Liver (tissue), 9 donors: Measurements from ENCODE around the gene SHCBP1. TPM values are rescaled to one million over a fixed set of nuclear protein-coding genes. Genes with fewer than 3 reads are reported as not detected.

Experiments used
- DNase-seq: peaks from one replicate; pipeline ENCODE4 v3.0.0-alpha.2; 2017; ENCODE audit warnings: low spot score
- H3K27ac ChIP-seq, 2 donors: one replicate each; pipeline ENCODE4 v1.7.0; 2013; ENCODE audit warnings: inconsistent platforms in 2 of 2, low read length in 2 of 2, control low read depth in 1 of 2, low read depth in 1 of 2, mild to moderate bottlenecking in 1 of 2
- H3K27me3 ChIP-seq, 4 donors: one replicate each; pipeline versions ENCODE4 v1.6.1 to v1.7.0; 2013; ENCODE audit warnings: low read length in 3 of 4, inconsistent platforms in 1 of 4, mild to moderate bottlenecking in 1 of 4, moderate library complexity in 1 of 4; ENCODE audit not compliant: control insufficient read depth in 4 of 4, insufficient read depth in 4 of 4
- H3K36me3 ChIP-seq, 4 donors: one replicate each; pipeline versions ENCODE4 v1.6.1 to v1.7.0; 2013; ENCODE audit warnings: low read length in 3 of 4, mild to moderate bottlenecking in 3 of 4, low read depth in 1 of 4, moderate library complexity in 1 of 4; ENCODE audit not compliant: control insufficient read depth in 4 of 4, insufficient read depth in 3 of 4
- H3K4me1 ChIP-seq, 4 donors: one replicate each; pipeline versions ENCODE4 v1.6.1 to v1.7.0; 2013; ENCODE audit warnings: low read length in 3 of 4, mild to moderate bottlenecking in 3 of 4, moderate library complexity in 1 of 4; ENCODE audit not compliant: control insufficient read depth in 4 of 4, insufficient read depth in 4 of 4
- H3K4me3 ChIP-seq, 3 donors: one replicate each; pipeline versions ENCODE4 v1.6.1 to v1.7.0; 2013; ENCODE audit warnings: low read length in 3 of 3, control low read depth in 1 of 3, low read depth in 1 of 3, mild to moderate bottlenecking in 1 of 3
- H3K9ac ChIP-seq, 2 donors: one replicate each; pipeline ENCODE4 v1.7.0; 2013; ENCODE audit warnings: low read length in 2 of 2, mild to moderate bottlenecking in 2 of 2, moderate library complexity in 2 of 2, control low read depth in 1 of 2, low read depth in 1 of 2
- H3K9me3 ChIP-seq, 4 donors: one replicate each; pipeline versions ENCODE4 v1.6.1 to v1.7.0; 2013; ENCODE audit warnings: low read length in 3 of 4; ENCODE audit not compliant: control insufficient read depth in 4 of 4
- EGR1 ChIP-seq, 2 donors: IDR thresholded peaks; 2 replicates each; pipeline ENCODE4 v1.6.1; 2016 to 2018; ENCODE audit warnings: antibody characterized with exemption in 2 of 2, low read depth in 2 of 2
- FOXA2 ChIP-seq: IDR thresholded peaks from 2 replicates; pipeline ENCODE4 v1.6.1; 2016; ENCODE audit warnings: antibody characterized with exemption
- GABPA ChIP-seq, 2 donors: IDR thresholded peaks in 1 of 2; conservative IDR thresholded peaks in 1 of 2; 2 replicates each; pipeline ENCODE4 v1.6.1; 2016; ENCODE audit warnings: antibody characterized with exemption in 2 of 2, mild to moderate bottlenecking in 1 of 2, moderate library complexity in 1 of 2
- NR2F2 ChIP-seq: IDR thresholded peaks from 2 replicates; pipeline ENCODE4 v1.6.1; 2016; ENCODE audit warnings: antibody characterized with exemption
- RXRA ChIP-seq, 2 donors: IDR thresholded peaks; 2 replicates each; pipeline ENCODE4 v1.6.1; 2017 to 2018; ENCODE audit warnings: antibody characterized with exemption in 2 of 2, mild to moderate bottlenecking in 1 of 2
- TAF1 ChIP-seq: conservative IDR thresholded peaks from 2 replicates; pipeline ENCODE4 v1.6.1; 2016; ENCODE audit warnings: antibody characterized with exemption, mild to moderate bottlenecking
- WGBS: extraction: QIAGEN DNeasy Blood & Tissue Kit; methylation state at CpG from one replicate; pipeline ENCODE4 v1.1.7; 2013; 5-methylcytosine and 5-hydroxymethylcytosine counted together
- polyA plus RNA-seq, 2 donors: library from polyadenylated mRNA; stranded (reverse) in 1 of 2; unstranded in 1 of 2; fragments of 200-250 nt in 1 of 2; fragments of >200 nt in 1 of 2; fragmentation: Nextera tagmentation in 1 of 2; extraction: Ambion mirVana in 1 of 2; gene quantifications; one replicate each; pipeline versions ENCODE4 v1.2.1 to v1.2.3, GENCODE V29; 2013 to 2015
- total RNA-seq, 2 donors: library from RNA; depleted of rRNA; stranded (reverse); fragments of >200 nt; gene quantifications; one replicate each; pipeline ENCODE4 v1.2.3, GENCODE V29; 2014
- TF ChIP-seq, protein P1 (sequence below): IDR thresholded peaks from 2 replicates; pipeline ENCODE4 v1.6.1; 2016; ENCODE audit warnings: antibody characterized with exemption, mild to moderate bottlenecking
- TF ChIP-seq, protein P2 (sequence below): IDR thresholded peaks from 2 replicates; pipeline ENCODE4 v1.6.1; 2016; ENCODE audit warnings: antibody characterized with exemption
- TF ChIP-seq, protein P3 (sequence below): IDR thresholded peaks from 2 replicates; pipeline ENCODE4 v1.6.1; 2016; ENCODE audit warnings: antibody characterized with exemption
- donor health status: healthy.
- donor health status: healthy.
- donor health status: healthy.
- donor health status: healthy.
- donor health status: healthy.

The SHCBP1 gene
- total and polyA plus RNA-seq, 4 donors: 0.25 to 21.2 (median 0.47) TPM

DNA sequence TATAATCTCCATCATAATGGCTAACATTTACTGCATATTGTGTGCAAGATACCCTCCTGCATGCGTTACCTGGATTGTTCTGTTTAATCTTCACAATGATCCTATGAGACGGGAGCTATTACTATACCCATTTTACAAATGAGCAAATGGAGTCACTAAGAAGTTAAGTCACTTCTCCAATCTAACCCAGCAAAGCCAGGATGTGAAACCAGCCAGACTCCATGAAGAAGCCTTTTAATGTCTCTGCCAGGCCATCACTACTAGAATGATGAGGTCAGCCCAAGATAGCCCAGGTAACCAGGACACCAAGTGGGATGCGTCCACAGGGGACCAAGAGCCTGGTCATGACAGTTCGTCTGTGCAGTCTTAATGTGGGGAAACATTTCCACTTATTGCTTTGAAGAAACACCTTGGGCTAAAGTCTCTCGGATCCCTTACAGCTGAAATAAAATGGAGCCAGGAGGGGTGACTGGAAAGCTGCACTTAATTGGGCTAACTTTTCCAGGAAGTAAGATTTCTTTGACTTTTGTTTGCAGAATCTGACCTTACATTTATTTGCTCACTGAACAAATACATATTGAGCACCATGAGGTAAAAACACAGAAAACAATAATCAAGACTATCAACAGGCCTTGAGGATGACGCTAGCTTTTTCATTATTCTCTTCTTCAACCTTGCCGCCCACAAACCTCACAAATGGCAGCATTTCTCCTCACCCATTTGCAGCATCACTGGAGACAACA is 926 bp upstream of the SHCBP1 start (continued):
- TF ChIP-seq, protein P1, sequence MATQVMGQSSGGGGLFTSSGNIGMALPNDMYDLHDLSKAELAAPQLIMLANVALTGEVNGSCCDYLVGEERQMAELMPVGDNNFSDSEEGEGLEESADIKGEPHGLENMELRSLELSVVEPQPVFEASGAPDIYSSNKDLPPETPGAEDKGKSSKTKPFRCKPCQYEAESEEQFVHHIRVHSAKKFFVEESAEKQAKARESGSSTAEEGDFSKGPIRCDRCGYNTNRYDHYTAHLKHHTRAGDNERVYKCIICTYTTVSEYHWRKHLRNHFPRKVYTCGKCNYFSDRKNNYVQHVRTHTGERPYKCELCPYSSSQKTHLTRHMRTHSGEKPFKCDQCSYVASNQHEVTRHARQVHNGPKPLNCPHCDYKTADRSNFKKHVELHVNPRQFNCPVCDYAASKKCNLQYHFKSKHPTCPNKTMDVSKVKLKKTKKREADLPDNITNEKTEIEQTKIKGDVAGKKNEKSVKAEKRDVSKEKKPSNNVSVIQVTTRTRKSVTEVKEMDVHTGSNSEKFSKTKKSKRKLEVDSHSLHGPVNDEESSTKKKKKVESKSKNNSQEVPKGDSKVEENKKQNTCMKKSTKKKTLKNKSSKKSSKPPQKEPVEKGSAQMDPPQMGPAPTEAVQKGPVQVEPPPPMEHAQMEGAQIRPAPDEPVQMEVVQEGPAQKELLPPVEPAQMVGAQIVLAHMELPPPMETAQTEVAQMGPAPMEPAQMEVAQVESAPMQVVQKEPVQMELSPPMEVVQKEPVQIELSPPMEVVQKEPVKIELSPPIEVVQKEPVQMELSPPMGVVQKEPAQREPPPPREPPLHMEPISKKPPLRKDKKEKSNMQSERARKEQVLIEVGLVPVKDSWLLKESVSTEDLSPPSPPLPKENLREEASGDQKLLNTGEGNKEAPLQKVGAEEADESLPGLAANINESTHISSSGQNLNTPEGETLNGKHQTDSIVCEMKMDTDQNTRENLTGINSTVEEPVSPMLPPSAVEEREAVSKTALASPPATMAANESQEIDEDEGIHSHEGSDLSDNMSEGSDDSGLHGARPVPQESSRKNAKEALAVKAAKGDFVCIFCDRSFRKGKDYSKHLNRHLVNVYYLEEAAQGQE: no peak
- TF ChIP-seq GABPA (IDR thresholded peaks at IDR 0.05 in 1 of 2, conservative IDR thresholded peaks at IDR 0.05 in 1 of 2): no peak
- TF ChIP-seq, protein P2, sequence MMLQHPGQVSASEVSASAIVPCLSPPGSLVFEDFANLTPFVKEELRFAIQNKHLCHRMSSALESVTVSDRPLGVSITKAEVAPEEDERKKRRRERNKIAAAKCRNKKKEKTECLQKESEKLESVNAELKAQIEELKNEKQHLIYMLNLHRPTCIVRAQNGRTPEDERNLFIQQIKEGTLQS: no peak

DNA sequence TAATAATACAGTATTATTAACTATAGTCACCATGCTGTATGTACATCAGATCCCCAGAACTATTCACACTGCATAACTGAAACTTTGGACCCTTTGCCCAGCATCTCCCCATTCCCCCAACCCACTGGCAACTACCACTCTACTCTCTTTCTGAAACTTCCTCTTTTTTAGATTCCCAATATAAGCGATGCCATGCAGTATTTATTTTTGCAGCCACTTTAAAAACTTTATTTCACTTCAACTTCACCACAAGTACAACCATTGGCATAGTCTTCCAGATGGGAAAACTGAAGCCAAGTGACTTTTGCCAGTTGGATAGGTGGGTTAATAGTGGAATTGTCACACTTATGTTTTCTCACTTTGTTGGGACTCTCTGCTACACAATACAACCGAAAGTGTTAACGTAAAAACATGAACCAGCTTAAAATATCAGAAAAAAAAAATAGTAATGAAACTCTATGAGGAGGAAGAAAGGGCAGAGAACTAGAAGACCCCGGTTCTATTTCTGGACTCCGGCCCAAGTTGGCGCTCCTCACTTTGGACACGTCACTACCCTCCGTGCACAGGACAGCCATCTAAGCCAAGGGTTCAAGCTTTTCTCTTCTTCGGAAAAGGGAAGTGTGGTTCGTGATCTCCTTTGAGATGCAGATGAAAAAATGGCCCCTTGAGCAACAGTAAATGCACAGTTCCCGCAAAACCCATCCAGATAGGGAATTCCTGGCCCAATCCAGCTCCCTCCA is 743 bp downstream of the SHCBP1 start:
- peak overlapping the region in 2 of 3 donors; percentile 37 to 56 for H3K4me3 ChIP-seq
- 10% methylated on average over 11 of the region's 11 CpGs for WGBS
- DNase-seq: no peak
- H3K4me1 ChIP-seq: peaks cover 5 to 11% (median 6%) of the 10 kb centered on the region in 4 donors
- TF ChIP-seq FOXA2: no peak
- TF ChIP-seq, protein P3, sequence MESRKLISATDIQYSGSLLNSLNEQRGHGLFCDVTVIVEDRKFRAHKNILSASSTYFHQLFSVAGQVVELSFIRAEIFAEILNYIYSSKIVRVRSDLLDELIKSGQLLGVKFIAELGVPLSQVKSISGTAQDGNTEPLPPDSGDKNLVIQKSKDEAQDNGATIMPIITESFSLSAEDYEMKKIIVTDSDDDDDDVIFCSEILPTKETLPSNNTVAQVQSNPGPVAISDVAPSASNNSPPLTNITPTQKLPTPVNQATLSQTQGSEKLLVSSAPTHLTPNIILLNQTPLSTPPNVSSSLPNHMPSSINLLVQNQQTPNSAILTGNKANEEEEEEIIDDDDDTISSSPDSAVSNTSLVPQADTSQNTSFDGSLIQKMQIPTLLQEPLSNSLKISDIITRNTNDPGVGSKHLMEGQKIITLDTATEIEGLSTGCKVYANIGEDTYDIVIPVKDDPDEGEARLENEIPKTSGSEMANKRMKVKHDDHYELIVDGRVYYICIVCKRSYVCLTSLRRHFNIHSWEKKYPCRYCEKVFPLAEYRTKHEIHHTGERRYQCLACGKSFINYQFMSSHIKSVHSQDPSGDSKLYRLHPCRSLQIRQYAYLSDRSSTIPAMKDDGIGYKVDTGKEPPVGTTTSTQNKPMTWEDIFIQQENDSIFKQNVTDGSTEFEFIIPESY: no peak
- TF ChIP-seq TAF1: no peak
- TF ChIP-seq NR2F2: no peak
- TF ChIP-seq, protein P1: no peak
- no peak for TF ChIP-seq EGR1 (IDR thresholded peaks at IDR 0.05; ENCODE audit: low read depth in 2 of 2)
- TF ChIP-seq RXRA (IDR thresholded peaks at IDR 0.05): no peak
- H3K27me3 ChIP-seq: no peaks in the 10 kb centered on the region
- no peaks in the 10 kb centered on the region for H3K36me3 ChIP-seq
- H3K9me3 ChIP-seq: no peaks in the 10 kb centered on the region
- H3K27ac ChIP-seq: no peak overlapping the region
- no peak overlapping the region for H3K9ac ChIP-seq
